Measurements from ENCODE around the gene MYBPHL. TPM values are rescaled to one million over a fixed set of nuclear protein-coding genes. Genes with fewer than 3 reads are reported as not detected.

MYBPHL gene
- total RNA-seq, 1 experiment from 2014 or later = not detected

GRCh38 chr1:109259674-109260557 lies 46.9 kb downstream of the MYBPHL start:
- no peak overlapping the region for H2AFZ ChIP-seq (ENCODE audit: low read length)
- no peak overlapping the region for H3K27ac ChIP-seq (ENCODE audit: low read length)
- H3K36me3 ChIP-seq (ENCODE audit: low read depth, low read length) = no peaks in the 10 kb centered on the region
- BruUV-seq (replicated peaks) = no TSS peak
- intact Hi-C loops (cut with micrococcal nuclease) = no loop called here
- no peaks in the 10 kb centered on the region for H3K27me3 ChIP-seq (ENCODE audit: low read length)
- H3K9me3 ChIP-seq (ENCODE audit: low read length) = no peaks in the 10 kb centered on the region
- ChIA-PET POLR2A (ENCODE audit: unreplicated experiment) (no interaction called here), CTCF (no interaction called here)
- ATAC-seq (no peak), DNase-seq (no peak)
- no peak overlapping the region for H3K4me3 ChIP-seq (ENCODE audit: low read length)
- H3K9ac ChIP-seq (ENCODE audit: low read length) = no peak overlapping the region
- no peaks in the 10 kb centered on the region for H3K79me2 ChIP-seq (ENCODE audit: low read length)
- TF ChIP-seq EZH2 (IDR thresholded peaks at IDR 0.05; ENCODE audit: low read length, unreplicated experiment) (no peak), CTCF (conservative IDR thresholded peaks at IDR 0.05; ENCODE audit: low read depth, low read length) (no peak), EZH2phosphoT487 (IDR thresholded peaks at IDR 0.05; ENCODE audit: borderline replicate concordance, low read length) (no peak)
- peaks cover 12% of the 10 kb centered on the region for H3K4me1 ChIP-seq (ENCODE audit: insufficient read depth, low read length)
- no peaks in the 10 kb centered on the region for H4K20me1 ChIP-seq (ENCODE audit: low read length)
- no peaks in the 10 kb centered on the region for H3K9me2 ChIP-seq (replicated peaks; ENCODE audit: low read length)
- no peak overlapping the region for H3K4me2 ChIP-seq (ENCODE audit: low read length)
- H3F3A ChIP-seq (ENCODE audit: low read length, unreplicated experiment) = no peaks in the 10 kb centered on the region

GRCh38 chr1:109258481-109259466 lies 48.0 kb downstream of the MYBPHL start:
- ChIA-PET CTCF (no interaction called here), POLR2A (ENCODE audit: unreplicated experiment) (no interaction called here)
- BruUV-seq (replicated peaks) = no TSS peak
- no peak overlapping the region for H3K9ac ChIP-seq (ENCODE audit: low read length)
- H2AFZ ChIP-seq (ENCODE audit: low read length) = no peak overlapping the region
- DNase-seq (no peak), ATAC-seq (no peak)
- H3K79me2 ChIP-seq (ENCODE audit: low read length) = no peaks in the 10 kb centered on the region
- H3F3A ChIP-seq (ENCODE audit: low read length, unreplicated experiment) = no peaks in the 10 kb centered on the region
- no peak overlapping the region for H3K27ac ChIP-seq (ENCODE audit: low read length)
- peaks cover 12% of the 10 kb centered on the region for H3K4me1 ChIP-seq (ENCODE audit: insufficient read depth, low read length)
- H3K27me3 ChIP-seq (ENCODE audit: low read length) = no peaks in the 10 kb centered on the region
- TF ChIP-seq EZH2 (IDR thresholded peaks at IDR 0.05; ENCODE audit: low read length, unreplicated experiment) (no peak), CTCF (conservative IDR thresholded peaks at IDR 0.05; ENCODE audit: low read depth, low read length) (no peak), EZH2phosphoT487 (IDR thresholded peaks at IDR 0.05; ENCODE audit: borderline replicate concordance, low read length) (no peak)
- H3K9me3 ChIP-seq (ENCODE audit: low read length) = no peaks in the 10 kb centered on the region
- intact Hi-C loops (cut with micrococcal nuclease) = no loop called here
- H3K4me2 ChIP-seq (ENCODE audit: low read length) = no peak overlapping the region
- no peaks in the 10 kb centered on the region for H3K9me2 ChIP-seq (replicated peaks; ENCODE audit: low read length)
- no peaks in the 10 kb centered on the region for H3K36me3 ChIP-seq (ENCODE audit: low read depth, low read length)
- H4K20me1 ChIP-seq (ENCODE audit: low read length) = no peaks in the 10 kb centered on the region
- no peak overlapping the region for H3K4me3 ChIP-seq (ENCODE audit: low read length)

Data from PC-3 (cell line).